Spleen (tissue), 11 donors: Measurements from ENCODE around the gene SLC6A2. TPM values are rescaled to one million over a fixed set of nuclear protein-coding genes. Genes with fewer than 3 reads are reported as not detected.

Experiments
- DNase-seq: peaks from one replicate; pipeline ENCODE4 v3.0.0-alpha.2; 2020
- H3K27ac ChIP-seq, 8 donors: fragments of 200-600 bp; sonication (generic) in 7 of 8; 1 replicate in 4 of 8; 2 replicates in 4 of 8; pipeline versions ENCODE4 v1.5.0 to v1.8.0; 2016 to 2021; ENCODE audit warnings: inconsistent platforms in 4 of 8, mild to moderate bottlenecking in 4 of 8, moderate library complexity in 1 of 8
- H3K27me3 ChIP-seq, 7 donors: fragments of 200-600 bp; sonication (generic) in 6 of 7; replicated peaks in 1 of 7; 1 replicate in 4 of 7; 2 replicates in 3 of 7; pipeline versions ENCODE4 v1.5.0 to v1.8.0; 2016 to 2021; ENCODE audit warnings: inconsistent platforms in 3 of 7, mild to moderate bottlenecking in 1 of 7
- H3K36me3 ChIP-seq, 6 donors: fragments of 200-600 bp; sonication (generic) in 5 of 6; 1 replicate in 4 of 6; 2 replicates in 2 of 6; pipeline versions ENCODE4 v1.5.0 to v1.8.0; 2016 to 2021; ENCODE audit warnings: inconsistent platforms in 2 of 6
- H3K4me1 ChIP-seq, 6 donors: fragments of 200-600 bp; sonication (generic) in 5 of 6; 1 replicate in 3 of 6; 2 replicates in 3 of 6; pipeline versions ENCODE4 v1.5.0 to v1.8.0; 2016 to 2021; ENCODE audit warnings: inconsistent platforms in 3 of 6
- H3K4me3 ChIP-seq, 8 donors: fragments of 200-600 bp; sonication (generic) in 7 of 8; 1 replicate in 4 of 8; 2 replicates in 4 of 8; pipeline versions ENCODE4 v1.5.0 to v1.8.0; 2016 to 2021; ENCODE audit warnings: inconsistent platforms in 4 of 8, mild to moderate bottlenecking in 4 of 8, moderate library complexity in 2 of 8
- H3K9me3 ChIP-seq, 8 donors: fragments of 200-600 bp; sonication (generic) in 7 of 8; 1 replicate in 4 of 8; 2 replicates in 4 of 8; pipeline versions ENCODE4 v1.5.0 to v1.8.0; 2016 to 2021; ENCODE audit warnings: inconsistent platforms in 4 of 8
- CTCF ChIP-seq, 11 experiments: fragments of 200-600 bp in 7 of 11; fragments of 450-650 bp in 4 of 11; sonication (generic) in 4 of 11; IDR thresholded peaks in 8 of 11; conservative IDR thresholded peaks in 3 of 11; 1 replicate in 7 of 11; 2 replicates in 4 of 11; pipeline versions ENCODE4 v1.4.0 to v1.8.0; 2016 to 2021; ENCODE audit warnings: antibody characterized with exemption in 11 of 11, inconsistent platforms in 4 of 11, mild to moderate bottlenecking in 1 of 11
- POLR2A ChIP-seq, 3 donors: fragments of 450-650 bp; IDR thresholded peaks; one replicate each; pipeline ENCODE4 v1.5.1; 2017; ENCODE audit warnings: antibody characterized with exemption in 3 of 3, mild to moderate bottlenecking in 1 of 3
- POLR2AphosphoS5 ChIP-seq, 3 donors: sonication (generic); formaldehyde crosslinking; IDR thresholded peaks; one replicate each; pipeline ENCODE4 v1.5.1; 2017; ENCODE audit warnings: antibody characterized with exemption in 3 of 3
- WGBS, 5 donors: extraction: QIAGEN DNeasy Blood & Tissue Kit in 3 of 5; methylation state at CpG; one replicate each; pipeline versions ENCODE4 v1.1.5 to v1.1.7; 2013 to 2018; 5-methylcytosine and 5-hydroxymethylcytosine counted together
- intact Hi-C: fragments of 100-400 bp; cut with DNase I; formaldehyde crosslinking; loops from one replicate; pipeline ENCODE4 v1.15.0; 2023; ENCODE audit warnings: low total_unique reads
- polyA plus RNA-seq, 3 donors: library from polyadenylated mRNA; stranded (reverse); fragments of 200-250 nt; gene quantifications; one replicate each; pipeline ENCODE4 v1.2.1, GENCODE V29; 2013
- total RNA-seq, 7 donors: library from RNA; depleted of rRNA in 3 of 7; stranded (reverse); fragments of >200 nt in 3 of 7; fragmentation: NEBNext Ultra II Directional in 4 of 7; extraction: Animal tissue kit (Norgen Biotek cat#: 25700) in 4 of 7; gene quantifications; one replicate each; pipeline versions ENCODE4 v1.1.0 to v1.2.1, GENCODE V29; 2016 to 2021
- donor health status: healthy with polysubstance abuse.
- donor health status: DM: no; HTN: no; CAD: no; lungs with moderate emphysema.
- donor health status: DM: no; HTN: no; CAD: no.
- donor health status: Bipolar disorder and iron deficiency.
- donor health status: healthy.
- donor health status: DM: no; HTN: no; CAD: no.
- donor health status: DM: yes; HTN: yes; CAD: no.

SLC6A2 gene
- total and polyA plus RNA-seq, 10 donors, result not detected

GRCh38 chr16:55706739-55707384 lies 51.1 kb downstream of the SLC6A2 start:
- DNase-seq, result no peak
- Histone ChIP-seq H3K4me1 (no peaks in the 10 kb centered on the region), H3K36me3 (no peaks in the 10 kb centered on the region), H3K9me3 (no peaks in the 10 kb centered on the region), H3K27ac (no peak overlapping the region), H3K4me3 (no peak overlapping the region), H3K27me3 (peaks cover 0 to 51% (median 3%) of the 10 kb centered on the region in 7 donors)
- WGBS, 5 donors, result 53 to 95% (median 83%) methylated on average over 1 of the region's 1 CpG
- intact Hi-C loops, result loop anchor here (5.0 kb wide), 1 partner anchor 240 kb away; no protein-coding TSS in a partner anchor
- no peak for TF ChIP-seq POLR2AphosphoS5 (IDR thresholded peaks at IDR 0.05)
- TF ChIP-seq CTCF (IDR thresholded peaks at IDR 0.05 in 8 of 11, conservative IDR thresholded peaks at IDR 0.05 in 3 of 11), result no peak
- no peak for TF ChIP-seq POLR2A (IDR thresholded peaks at IDR 0.05)

- intact Hi-C loops, result loop anchor here (5.0 kb wide), 1 partner anchor 242 kb away; no protein-coding TSS in a partner anchor
- H3K4me1 ChIP-seq, result no peaks in the 10 kb centered on the region
- 63 to 87% (median 75%) methylated on average over 2 to 5 of the region's 5 CpGs for WGBS, 5 donors
These were observed 54.0 kb downstream of the SLC6A2 start for GRCh38 chr16:55709801-55710200.

GRCh38 chr16:55710466-55710865 lies 54.7 kb downstream of the SLC6A2 start:
- Histone ChIP-seq H3K4me1 (no peaks in the 10 kb centered on the region), H3K27ac (no peak overlapping the region), H3K9me3 (no peaks in the 10 kb centered on the region), H3K36me3 (no peaks in the 10 kb centered on the region), H3K27me3 (peaks cover 0 to 37% (median 0%) of the 10 kb centered on the region in 7 donors), H3K4me3 (no peak overlapping the region)
- intact Hi-C loops, result no loop called here
- no peak for DNase-seq
- TF ChIP-seq CTCF (IDR thresholded peaks at IDR 0.05 in 8 of 11, conservative IDR thresholded peaks at IDR 0.05 in 3 of 11), result no peak
- TF ChIP-seq POLR2AphosphoS5 (IDR thresholded peaks at IDR 0.05), result no peak
- no peak for TF ChIP-seq POLR2A (IDR thresholded peaks at IDR 0.05)
- whole genome bisulfite sequencing, 5 donors, result 34 to 49% (median 38%) methylated on average over 2 of the region's 2 CpGs

More at GRCh38 chr16:55709801-55710200, 54.0 kb downstream of the SLC6A2 start:
- Histone ChIP-seq H3K27me3 (peaks cover 0 to 38% (median 0%) of the 10 kb centered on the region in 7 donors), H3K9me3 (no peaks in the 10 kb centered on the region), H3K27ac (no peak overlapping the region), H3K4me3 (no peak overlapping the region), H3K36me3 (no peaks in the 10 kb centered on the region)
- no peak for TF ChIP-seq POLR2AphosphoS5 (IDR thresholded peaks at IDR 0.05)
- no peak for TF ChIP-seq CTCF (IDR thresholded peaks at IDR 0.05 in 8 of 11, conservative IDR thresholded peaks at IDR 0.05 in 3 of 11)
- no peak for TF ChIP-seq POLR2A (IDR thresholded peaks at IDR 0.05)
- DNase-seq, result no peak
